Femur (tissue), 1 donor: ENCODE measurements around the gene CTNNA1.
"Not testable (repeated sequence)": the region's sequence is repeated elsewhere in the genome, so short reads cannot be mapped to it uniquely, and the experiment has no call there.

Experiments
- DNase-seq: peaks from one replicate; pipeline ENCODE4 v3.0.0-alpha.2; 2017

Gene CTNNA1

DNA sequence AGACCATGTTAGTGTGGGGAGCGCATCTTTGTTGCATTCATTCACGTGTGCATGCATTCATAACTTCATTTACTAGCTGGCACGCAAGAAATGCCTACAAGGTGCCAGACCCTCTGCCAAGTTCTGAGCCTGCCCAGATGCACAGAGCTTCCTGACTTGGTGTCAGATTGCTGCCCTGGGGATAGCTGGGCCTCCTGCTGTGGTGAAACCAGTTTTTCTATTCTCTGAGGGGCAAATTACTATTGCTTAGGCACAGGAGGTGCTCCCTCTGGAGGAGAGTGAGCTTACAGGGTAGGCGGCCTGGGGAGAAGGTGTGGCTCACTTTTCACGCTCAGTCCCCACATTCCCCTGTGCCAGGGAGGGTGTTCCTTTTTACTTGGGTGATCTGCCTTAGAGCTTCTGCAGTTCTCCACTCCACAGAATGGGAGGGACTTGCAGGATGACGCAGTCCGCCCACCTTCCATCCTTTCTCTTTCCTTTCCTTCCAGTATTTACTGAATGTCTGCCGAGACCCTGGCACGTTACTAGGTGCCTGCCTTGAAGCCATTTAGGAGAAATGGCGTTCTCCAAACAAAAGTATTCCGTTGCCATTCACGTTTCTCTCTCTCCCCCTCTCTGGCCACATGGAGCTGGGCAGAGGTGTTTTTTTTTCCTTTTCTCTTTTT, 27.9 kb upstream of the CTNNA1 start:
- peak; percentile 60 for DNase-seq

DNA sequence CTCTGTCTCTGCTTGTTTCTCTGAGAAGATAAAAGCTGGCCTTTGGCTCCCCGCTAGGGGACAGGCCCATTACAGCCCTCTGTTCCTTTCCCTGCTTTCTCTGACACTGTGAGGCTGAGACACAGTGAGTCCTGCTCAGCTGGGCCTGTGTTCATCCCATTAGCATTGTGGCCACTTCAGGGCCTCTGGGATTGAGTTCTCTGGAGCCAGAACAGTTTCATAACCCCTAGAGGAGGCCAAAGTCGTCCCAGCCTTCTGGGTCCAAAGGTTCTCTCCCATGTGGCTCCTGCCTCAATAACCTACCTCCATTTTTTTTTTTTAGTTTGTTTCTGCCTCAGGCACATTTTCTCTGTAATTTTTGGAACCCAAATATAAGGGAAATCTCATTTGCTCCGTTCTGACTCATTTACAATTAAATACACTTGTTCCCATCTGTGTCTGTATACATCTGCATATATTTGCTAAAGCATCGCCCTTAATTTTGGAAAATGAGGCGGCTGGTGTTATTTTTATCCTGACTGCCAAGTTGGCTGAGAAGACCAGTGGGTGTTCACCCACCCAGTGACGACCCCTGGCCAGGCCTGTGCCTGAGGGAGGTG, 27.3 kb upstream of the CTNNA1 start:
- peak; percentile 21 for DNase-seq

DNA sequence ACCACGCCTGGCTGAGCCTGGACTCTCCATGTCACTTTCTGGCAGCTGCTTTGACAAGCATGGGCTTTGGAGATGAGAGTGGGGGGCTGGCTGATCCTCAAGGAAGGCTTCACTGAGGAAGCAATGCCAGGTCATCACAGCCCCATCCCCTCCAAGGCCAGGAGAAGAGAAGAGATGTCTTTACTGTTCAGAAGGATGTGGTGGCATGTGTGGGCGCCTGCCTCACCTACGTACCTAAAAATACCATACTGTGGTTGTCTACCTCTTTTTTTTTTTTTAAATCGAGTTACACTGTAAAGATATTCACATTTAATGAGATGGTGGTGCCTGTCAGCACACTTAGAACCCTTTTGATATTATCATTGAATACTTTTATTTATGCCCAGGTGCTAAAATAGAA, 26.4 kb upstream of the CTNNA1 start:
- no peak for DNase-seq

DNA sequence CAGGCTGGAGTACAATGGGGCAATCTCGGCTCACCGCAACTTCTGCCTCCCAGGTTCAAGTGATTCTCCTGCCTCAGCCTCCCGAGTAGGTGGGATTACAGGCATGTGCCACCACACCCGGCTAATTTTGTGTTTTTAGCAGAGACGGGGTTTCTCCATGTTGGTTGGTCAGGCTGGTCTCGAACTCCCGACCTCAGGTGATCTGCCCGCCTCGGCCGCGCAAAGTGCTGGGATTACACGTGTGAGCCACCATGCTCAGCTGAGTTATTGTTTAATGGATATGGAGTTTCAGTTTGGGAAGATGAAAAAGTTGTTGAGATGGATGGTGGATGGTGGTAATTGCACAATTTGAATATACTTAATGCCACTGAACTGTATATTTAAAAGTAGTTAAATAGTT, 22.7 kb upstream of the CTNNA1 start:
- not testable (repeated sequence) for DNase-seq

DNA sequence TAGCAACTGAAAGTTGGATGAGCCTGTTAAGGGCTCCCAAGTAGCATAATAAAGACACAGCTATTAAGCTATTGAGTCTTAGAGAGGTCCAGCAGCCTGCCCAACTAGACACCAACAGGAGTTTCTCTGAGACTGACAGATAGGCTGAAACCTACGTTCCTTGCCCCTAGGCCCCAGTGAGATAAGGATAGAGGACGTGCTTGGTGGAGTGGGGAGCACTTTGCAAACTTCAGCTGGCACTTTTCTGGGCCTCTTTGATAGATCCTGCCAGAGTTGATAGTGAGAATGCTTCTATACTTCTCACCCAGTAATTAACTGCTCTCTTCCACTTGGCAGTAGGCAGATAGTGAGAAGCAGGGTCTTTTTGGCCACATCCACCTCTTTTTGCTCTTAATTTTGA, 20.8 kb upstream of the CTNNA1 start:
- no peak for DNase-seq

DNA sequence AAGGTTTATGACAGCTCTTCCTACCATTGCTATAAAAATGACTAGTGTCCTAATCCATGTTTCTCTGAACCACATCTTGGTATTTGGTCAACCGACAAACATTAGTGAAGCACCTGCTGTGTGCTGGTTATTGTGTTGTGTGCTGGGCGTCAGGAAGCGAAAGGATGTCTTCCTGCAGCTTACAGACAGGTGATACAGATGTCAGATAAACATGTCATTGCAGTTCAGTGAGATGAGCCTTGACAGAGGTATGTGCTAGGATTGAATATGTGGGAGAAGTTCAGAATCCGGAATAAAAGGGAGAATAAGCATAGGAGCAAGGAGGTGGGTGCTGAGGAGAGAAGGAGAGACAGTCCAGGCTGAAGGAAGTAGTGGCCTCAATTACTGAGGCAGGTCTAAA, 20.3 kb upstream of the CTNNA1 start:
- no peak for DNase-seq

DNA sequence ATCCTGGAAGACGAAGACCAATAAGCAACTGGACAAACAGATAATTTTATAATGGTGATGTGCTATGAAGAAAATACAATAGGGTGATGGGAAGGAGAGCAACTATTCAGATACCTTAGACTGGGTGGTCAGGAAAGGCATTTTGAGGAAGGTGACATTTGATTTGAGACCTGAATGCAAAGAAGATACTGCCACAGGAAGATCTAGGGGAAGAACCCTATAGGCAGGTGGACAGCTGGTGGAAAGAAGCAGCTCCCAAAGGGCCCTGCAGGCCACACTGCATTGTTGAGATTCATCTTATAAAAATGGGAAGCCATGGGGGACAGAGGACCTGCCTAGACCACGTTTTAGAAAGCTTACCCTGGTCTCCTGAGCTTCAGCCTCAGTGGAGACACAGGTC, 19.7 kb upstream of the CTNNA1 start:
- no peak for DNase-seq

DNA sequence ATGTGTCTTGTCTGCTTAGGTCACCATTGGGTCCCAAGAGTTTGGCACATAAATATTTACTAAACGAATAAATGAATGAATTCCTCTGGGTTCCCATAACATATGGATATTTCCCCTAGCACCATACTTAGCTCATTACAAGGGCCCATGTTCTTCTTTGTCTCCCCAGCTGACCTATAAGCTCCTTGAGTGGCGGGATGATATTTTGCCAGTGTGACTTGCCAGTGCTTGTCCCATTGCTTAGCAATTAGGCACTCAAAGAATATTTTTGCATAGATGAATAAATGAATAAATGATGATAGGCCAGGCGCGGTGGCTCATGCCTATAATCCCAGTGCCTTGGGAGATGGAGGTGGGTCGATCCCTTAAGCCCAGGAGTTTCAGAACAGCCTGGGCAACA, 16.9 kb upstream of the CTNNA1 start:
- DNase-seq: no peak

DNA sequence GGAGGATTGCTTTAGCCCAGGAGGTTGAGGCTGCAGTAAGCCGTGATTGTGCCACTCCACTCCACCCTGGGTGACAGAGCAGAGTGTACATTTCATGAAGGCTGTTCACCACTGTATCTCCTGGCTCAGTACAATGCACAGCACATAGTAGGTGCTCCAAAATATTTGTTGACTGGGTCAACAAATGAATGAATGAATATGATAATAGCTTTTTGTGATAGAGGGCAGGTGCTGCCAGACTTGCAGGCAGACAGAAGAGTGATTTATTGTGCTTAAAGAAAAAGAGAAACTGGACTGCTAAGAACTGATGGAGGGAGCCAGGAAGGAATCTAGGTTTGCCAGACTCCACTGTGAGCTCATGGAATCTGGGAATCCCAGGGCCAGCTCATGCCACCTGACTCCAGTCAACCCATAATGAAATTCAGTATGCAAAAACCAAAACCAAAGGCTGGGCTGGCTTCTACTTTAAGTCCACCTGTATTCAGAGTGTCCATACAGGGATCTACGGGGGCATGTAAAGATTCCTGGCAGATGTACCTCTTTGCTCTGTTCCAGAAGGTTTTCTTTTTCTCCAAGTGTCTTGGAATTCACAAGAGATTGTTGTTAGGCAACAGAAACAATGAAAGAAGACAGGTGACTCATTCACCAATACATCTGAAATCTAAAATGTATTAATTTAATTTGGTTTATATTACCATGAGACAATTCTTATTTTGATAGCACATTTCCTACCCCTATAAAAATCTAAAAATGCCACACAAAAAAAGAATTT, 15.5 kb upstream of the CTNNA1 start:
- peak; percentile 44 for DNase-seq

DNA sequence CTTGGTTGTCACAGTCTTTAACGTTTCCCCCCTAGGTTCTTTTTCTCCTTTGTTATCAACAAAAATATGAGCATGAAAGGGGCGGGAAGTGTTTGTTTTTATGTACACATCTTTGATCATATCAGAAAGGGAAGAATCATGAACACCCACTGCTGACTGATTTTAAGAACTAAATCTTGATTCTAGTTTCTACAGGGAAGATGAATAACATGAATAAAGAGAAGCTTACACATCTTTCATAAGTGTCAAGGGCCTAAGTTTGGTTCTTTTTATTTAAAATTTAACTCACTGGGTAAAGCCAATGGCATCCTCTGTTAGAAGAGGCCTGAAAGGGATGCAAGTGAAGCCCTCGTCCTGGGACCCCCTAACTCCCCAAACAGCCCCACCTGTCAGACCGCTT, 14.8 kb upstream of the CTNNA1 start:
- no peak for DNase-seq

DNA sequence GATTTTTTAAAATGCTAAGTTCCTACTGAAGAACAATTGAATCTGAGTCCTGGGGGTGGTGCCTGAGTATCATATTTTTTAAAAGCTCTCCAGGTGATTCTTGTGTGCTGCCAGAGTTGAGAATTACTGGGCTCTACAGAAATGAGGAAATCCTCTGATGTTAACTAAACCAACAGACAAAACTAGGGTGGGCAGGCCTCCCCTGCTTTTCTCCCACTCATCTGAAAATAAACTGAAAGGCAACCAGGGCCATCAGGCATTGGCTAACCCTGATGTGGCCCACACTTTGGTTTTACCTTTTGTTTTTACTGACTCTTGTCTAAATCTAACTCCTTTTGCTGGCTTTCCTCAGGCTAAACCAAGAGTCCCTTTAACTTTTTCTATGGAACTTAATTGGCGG, 13.3 kb upstream of the CTNNA1 start:
- no peak for DNase-seq

DNA sequence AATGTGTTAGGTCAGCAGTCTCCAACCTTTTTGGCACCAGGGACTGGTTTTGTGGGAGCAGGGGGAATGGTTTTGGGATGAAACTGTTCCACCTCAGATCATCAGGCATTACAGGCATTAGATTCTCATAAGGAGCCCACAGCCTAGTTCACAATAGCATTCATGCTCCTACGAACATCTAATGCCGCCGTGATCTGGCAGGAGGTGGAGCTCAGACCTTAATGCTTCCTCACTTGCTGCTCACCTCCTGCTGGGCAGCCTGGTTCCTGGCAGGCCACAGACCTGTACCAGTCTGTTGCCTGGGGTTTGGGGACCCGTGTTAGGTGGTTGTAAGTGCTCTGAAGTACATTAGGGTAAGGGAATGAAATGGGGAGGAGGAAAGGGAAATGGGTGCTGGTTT, 9.7 kb upstream of the CTNNA1 start:
- DNase-seq: no peak

DNA sequence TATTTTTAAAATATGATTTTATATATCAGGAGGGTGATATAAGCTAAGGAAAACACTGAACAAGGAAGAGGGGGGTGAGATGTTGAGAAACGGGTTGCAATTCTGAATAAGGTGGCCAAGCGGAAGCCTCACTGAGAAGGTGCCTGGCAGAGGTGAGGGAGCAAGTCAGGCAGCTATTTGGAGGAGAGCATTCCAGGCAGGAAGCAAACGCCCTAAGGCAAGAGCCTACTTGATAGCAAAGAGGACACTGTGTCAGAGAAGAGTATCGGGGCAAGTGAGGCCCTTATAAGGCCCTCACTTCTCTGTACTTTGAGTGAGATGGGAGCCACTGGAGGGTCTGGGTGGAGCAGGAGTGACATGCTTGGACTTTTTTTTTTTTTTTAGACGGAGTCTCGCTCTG, 8.0 kb upstream of the CTNNA1 start:
- no peak for DNase-seq

DNA sequence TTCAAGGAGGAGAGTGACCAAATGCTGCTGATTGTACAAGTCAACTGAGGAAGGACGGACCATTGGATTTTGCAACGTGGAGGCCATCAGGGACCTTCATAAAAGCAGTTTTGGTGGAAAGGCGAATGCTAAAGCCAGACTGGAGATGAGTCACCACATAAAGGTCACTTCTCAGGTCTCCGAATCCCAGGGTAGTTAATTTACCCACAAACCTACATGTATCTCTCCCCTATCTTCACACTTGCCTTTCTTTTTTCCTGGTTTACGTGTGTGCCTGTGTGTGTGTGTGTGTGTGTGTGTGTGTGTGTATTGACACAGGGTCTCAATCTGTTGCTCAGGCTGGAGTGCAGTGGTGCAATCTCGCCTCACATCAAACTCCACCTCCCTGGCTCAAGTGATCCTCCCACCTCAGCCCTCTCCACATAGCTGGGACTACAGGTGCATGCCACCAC, 4.6 kb upstream of the CTNNA1 start:
- no peak for DNase-seq

DNA sequence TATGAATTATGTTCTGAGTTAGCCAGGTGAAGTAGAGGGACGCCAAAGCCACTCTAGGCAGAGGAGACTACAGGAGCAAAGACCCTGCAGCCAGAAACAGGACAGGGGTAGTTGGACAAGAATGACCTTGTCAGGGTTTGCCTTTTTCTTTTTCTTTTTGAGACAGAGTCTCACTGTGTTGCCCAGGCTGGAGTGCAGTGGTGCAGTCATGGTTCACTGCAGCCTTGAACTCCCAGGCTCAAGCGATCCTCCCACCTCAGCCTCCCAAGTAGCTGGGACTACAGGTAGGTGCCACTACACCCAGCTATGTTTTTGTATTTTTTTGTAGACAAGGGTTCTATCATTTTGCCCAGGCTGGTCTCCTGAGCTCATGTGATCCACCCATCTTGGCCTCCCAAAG, 1.9 kb upstream of the CTNNA1 start:
- not testable (repeated sequence) for DNase-seq

DNA sequence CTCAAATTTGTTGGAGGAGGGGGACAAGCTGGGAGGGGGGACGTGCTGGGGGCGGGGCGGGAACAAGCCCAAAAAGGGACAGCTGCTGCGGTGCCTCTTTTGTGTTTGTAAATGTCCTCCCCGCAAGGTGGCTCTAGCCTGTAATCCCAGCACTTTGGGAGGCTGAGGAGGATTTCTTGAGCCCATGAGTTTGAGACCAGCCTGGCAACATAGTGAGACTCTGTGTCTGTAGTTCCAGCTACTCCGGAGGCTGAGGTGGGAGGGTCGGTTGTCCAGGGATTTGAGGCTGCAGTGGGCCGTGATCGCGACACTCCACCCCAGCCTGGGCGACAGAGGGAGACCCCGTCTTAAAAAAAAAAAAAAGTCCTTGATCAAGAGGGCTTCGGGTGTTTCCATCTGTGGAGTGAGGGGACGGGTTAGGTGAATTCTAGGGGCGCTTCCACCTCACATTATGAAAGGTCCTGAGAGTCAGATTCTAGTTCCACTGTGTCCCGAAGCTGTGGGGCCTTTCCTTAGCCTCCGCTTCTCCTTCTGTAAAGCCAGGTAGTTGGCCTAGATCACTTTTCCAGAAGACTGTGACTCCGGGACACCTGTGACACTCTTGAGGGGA, 779 bp upstream of the CTNNA1 start:
- peak; percentile 59 for DNase-seq

DNA sequence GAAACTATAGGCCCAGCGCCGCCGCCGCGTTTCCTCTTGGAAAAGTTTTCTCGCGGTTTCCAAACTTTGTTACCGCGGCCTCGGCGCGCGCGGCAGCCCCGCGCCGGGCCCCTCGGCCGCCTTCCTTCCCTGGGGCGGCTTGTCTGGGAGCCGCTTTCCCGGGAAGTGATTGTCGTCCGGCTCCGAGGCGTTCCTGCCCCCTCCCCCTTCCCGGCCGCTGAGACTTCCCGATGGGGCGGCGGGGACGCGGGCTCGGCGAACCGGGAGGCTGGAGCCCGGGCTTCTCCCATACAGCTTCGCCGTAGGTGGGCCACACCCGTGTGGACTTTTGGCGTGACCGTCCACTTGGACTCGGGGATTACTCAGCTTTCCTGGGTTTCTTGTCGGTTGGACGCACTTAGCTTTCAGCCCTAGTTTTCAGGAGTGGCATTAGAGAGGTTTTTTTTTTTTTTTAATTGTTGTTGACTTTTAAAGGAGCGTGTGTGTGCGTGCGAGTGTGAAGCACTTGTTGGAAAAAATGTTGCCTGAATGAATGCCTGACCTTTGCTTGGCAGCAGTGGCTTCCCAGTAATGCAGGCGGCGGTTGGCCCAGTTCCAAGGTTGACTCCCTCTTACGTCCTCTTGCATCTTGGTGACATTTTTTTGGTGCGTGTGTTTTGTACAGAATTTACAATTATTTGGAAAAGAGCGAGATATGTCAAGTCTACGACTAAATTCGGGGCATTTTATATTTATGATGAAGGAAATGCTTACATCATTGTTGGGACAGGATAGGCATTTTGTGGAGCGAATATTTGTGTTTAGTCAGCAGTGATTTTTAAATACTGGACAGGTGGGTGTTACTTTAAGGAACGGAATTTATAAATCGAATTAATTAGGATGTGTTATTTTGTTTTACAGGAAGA, 821 bp downstream of the CTNNA1 start:
- peak; percentile 94 for DNase-seq

DNA sequence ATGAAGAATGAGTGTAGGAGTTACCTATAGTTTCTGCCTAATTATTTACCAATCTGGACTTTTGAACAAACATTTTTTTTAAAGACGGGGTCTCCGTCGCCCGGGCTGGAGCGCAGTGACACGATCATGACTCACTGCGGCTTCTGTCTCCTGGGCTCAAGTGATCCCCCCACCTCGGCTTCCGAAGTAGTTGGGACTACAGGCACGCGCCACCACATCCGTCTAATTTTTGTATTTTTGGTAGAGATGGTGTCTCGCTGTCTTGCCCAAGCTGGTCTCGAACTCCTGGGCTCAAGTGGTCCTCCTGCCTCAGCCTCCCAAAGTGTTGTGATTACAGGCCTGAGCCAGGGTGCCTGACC, 1.5 kb downstream of the CTNNA1 start:
- no peak for DNase-seq

DNA sequence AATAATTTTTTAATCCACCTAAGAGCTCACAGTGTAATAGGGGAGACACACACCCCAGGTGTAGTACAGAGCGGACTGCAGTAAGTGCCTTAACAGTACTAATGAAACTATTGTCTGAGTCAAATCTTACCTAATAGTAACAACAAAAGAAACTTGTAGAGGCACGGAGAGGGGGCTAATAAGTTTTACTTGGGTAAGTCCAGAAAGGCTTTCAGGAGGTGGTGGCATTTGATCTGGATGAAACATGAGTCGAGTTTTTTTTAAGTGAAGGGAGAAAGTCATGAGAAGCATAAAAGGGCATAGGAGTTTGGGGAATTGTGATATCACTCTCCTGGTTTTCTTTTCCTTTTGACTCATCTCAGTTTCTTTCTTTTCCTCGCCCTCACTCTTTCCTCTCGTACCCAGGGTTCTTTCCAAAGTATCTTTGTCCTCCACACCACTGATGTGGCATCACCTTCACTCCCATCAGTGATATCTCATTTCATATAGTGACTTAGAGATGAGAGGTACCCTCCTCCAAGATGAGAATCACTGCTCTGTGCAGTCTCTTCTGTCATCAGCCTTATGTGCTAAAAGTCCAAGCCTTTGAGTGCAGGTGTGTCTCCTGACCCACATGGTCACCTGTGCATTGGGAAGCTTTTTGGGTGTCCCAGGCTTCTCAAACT, 2.0 kb downstream of the CTNNA1 start:
- no peak for DNase-seq

DNA sequence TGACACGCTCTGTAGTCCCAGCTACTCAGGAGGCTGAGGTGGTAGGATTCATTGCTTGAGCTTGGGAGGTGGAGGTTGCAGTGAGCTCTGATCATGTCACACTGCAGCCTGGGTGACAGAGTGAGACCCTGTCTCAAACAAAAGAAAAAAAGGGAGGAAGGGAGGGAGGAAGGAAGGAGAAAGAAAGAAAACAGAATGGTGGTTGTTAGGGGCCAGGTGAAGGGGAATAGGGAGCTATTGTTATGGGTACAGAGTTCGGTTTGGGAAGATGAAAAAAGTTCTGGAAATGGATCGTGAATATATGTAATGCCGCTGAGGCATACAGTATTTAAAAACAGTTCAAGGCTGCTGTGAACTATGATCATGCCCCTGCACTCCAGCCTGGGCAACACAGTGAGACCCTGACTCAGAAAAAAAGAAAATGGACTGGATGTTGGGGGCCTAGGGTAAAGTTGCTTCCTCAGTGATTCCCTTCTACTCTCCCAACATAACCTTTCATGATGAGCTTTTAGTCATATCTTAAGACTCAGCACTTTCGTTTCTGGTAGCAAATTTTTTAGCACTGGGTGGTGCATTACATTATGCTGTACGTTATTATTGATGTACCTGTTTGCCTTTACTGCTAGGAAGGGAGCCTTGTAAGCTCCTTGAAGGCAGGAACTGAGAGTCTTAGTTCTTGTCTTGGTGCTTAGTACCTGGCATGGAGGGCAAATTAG, 4.0 kb downstream of the CTNNA1 start:
- DNase-seq: no peak

DNA sequence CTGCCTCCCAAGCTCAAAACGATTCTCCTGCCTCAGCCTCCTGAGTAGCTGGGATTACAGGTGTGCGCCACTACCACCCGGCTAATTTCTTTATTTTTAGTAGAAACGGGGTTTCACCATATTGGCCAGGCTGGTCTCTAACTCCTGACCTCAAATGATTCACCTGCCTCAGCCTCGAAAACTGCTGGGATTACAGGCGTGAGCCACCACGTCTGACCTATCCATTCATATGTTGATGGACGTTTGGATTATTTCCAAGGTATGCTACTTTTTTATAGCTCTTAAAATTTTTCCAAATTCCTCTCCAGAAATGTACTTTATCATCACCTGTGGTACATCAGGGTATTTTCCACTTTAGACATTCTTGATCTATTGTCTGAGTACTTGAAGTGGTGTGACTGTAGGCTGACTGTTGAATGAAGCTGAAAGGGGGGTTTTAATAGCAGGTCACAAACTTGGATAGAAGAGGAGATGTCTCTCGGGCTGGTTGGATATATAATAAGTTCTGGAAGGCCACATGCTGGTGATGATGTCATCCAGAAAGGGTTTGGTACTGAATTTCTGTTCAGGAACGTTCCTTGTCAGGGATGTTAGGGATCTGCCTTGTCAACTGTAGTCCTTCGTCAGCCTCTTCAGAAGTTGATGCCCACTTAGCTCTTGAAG, 7.4 kb downstream of the CTNNA1 start:
- DNase-seq: no peak
